Natural killer cell (primary cell): ENCODE data around the gene STAC. TPM values are rescaled to one million over a fixed set of nuclear protein-coding genes. Genes with fewer than 3 reads are reported as not detected.

Experiments
- ATAC-seq, 3 donors: fragments of 150-1000 bp in 2 of 3; fragments of 200-7000 bp in 1 of 3; cut with Tn5 transposase; 1 replicate in 1 of 3; 2 replicates in 2 of 3; pipeline ENCODE4 v1.10.0; 2021; ENCODE audit warnings: mild to moderate bottlenecking in 2 of 3, moderate library complexity in 2 of 3
- DNase-seq, 2 donors: peaks; one replicate each; pipeline versions ENCODE4 v3.0.0 to v3.0.0-alpha.2; 2013 to 2021; ENCODE audit warnings: mixed read lengths in 1 of 2
- H3K27ac ChIP-seq: one replicate; pipeline ENCODE4 v1.5.1; 2013; ENCODE audit warnings: mild to moderate bottlenecking, low read length
- H3K27me3 ChIP-seq: one replicate; pipeline ENCODE4 v1.6.1; 2013; ENCODE audit warnings: low read length; ENCODE audit not compliant: control insufficient read depth, insufficient read depth
- H3K36me3 ChIP-seq: one replicate; pipeline ENCODE4 v1.6.1; 2013; ENCODE audit warnings: low read length; ENCODE audit not compliant: control insufficient read depth, insufficient read depth
- H3K4me1 ChIP-seq: one replicate; pipeline ENCODE4 v1.6.1; 2013; ENCODE audit warnings: low read length; ENCODE audit not compliant: control insufficient read depth, insufficient read depth
- H3K4me3 ChIP-seq: one replicate; pipeline ENCODE4 v1.5.1; 2013; ENCODE audit warnings: low read length
- H3K9me3 ChIP-seq: one replicate; pipeline ENCODE4 v1.6.1; 2013; ENCODE audit warnings: low read length; ENCODE audit not compliant: control insufficient read depth, insufficient read depth
- H3K27ac Mint-ChIP-seq, 2 donors: one replicate each; pipeline ENCODE4 v1.8.0; 2022; ENCODE audit warnings: mild to moderate bottlenecking in 2 of 2, mixed read lengths in 2 of 2, moderate library complexity in 1 of 2
- H3K27me3 Mint-ChIP-seq, 2 donors: one replicate each; pipeline ENCODE4 v1.8.0; 2022; ENCODE audit warnings: low read depth in 2 of 2, mixed read lengths in 2 of 2
- H3K36me3 Mint-ChIP-seq: one replicate; pipeline ENCODE4 v1.8.0; 2022; ENCODE audit warnings: mixed read lengths
- H3K4me1 Mint-ChIP-seq, 2 donors: one replicate each; pipeline ENCODE4 v1.8.0; 2022; ENCODE audit warnings: mixed read lengths in 2 of 2
- H3K4me3 Mint-ChIP-seq: one replicate; pipeline ENCODE4 v1.8.0; 2022; ENCODE audit warnings: mild to moderate bottlenecking, moderate library complexity, mixed read lengths
- H3K9me3 Mint-ChIP-seq, 2 donors: one replicate each; pipeline ENCODE4 v1.8.0; 2022; ENCODE audit warnings: mixed read lengths in 2 of 2
- CTCF ChIP-seq: fragments of 200-600 bp; IDR thresholded peaks from one replicate; pipeline ENCODE4 v1.8.0; 2022; ENCODE audit warnings: antibody characterized with exemption
- WGBS: methylation state at CpG from one replicate; pipeline ENCODE4 v1.1.7; 2013; ENCODE audit warnings: missing lambda C conversion rate; ENCODE audit not compliant: insufficient coverage; 5-methylcytosine and 5-hydroxymethylcytosine counted together
- intact Hi-C: fragments of 100-400 bp; cut with micrococcal nuclease; formaldehyde crosslinking; loops from one replicate; pipeline ENCODE4 v1.14.2; 2022
- total RNA-seq, 4 donors: library from RNA; stranded (reverse); fragments of 120-200 nt in 1 of 4; gene quantifications; one replicate each; pipeline versions ENCODE4 v1.2.3 to v1.2.4, GENCODE V29; 2013 to 2022

Gene STAC
- total RNA-seq, 3 donors from 2014 or later (not counting 1 experiment from before 2014, with no cell fraction given): not detected

- peaks cover 6 to 10% of the 10 kb centered on the region in 2 donors for H3K9me3 Mint-ChIP-seq
- ATAC-seq: no peak
- H3K36me3 Mint-ChIP-seq: peaks cover 8% of the 10 kb centered on the region
- H3K27ac Mint-ChIP-seq: no peak overlapping the region
- intact Hi-C loops: no loop called here
- Histone ChIP-seq H3K36me3 (no peaks in the 10 kb centered on the region), H3K9me3 (peaks cover 10% of the 10 kb centered on the region), H3K4me1 (no peaks in the 10 kb centered on the region), H3K27ac (no peak overlapping the region), H3K4me3 (no peak overlapping the region), H3K27me3 (no peaks in the 10 kb centered on the region)
- 59% methylated on average over 1 of the region's 1 CpG for WGBS
- no peak for TF ChIP-seq CTCF
- H3K4me1 Mint-ChIP-seq: no peaks in the 10 kb centered on the region
- no peak overlapping the region for H3K4me3 Mint-ChIP-seq
- no peaks in the 10 kb centered on the region for H3K27me3 Mint-ChIP-seq
- no peak for DNase-seq
Observed at GRCh38 chr3:36579746-36580145, 199.4 kb downstream of the STAC start.

- Histone ChIP-seq H3K36me3 (no peaks in the 10 kb centered on the region), H3K27ac (no peak overlapping the region), H3K27me3 (no peaks in the 10 kb centered on the region), H3K4me3 (no peak overlapping the region), H3K4me1 (no peaks in the 10 kb centered on the region), H3K9me3 (peaks cover 13% of the 10 kb centered on the region)
- H3K27ac Mint-ChIP-seq: no peak overlapping the region
- H3K4me1 Mint-ChIP-seq: no peaks in the 10 kb centered on the region
- peaks cover 8% of the 10 kb centered on the region for H3K36me3 Mint-ChIP-seq
- no peak overlapping the region for H3K4me3 Mint-ChIP-seq
- peaks cover 7 to 10% of the 10 kb centered on the region in 2 donors for H3K9me3 Mint-ChIP-seq
- intact Hi-C loops: no loop called here
- 68% methylated on average over 2 of the region's 2 CpGs for WGBS
- DNase-seq (no peak), ATAC-seq (no peak)
- no peaks in the 10 kb centered on the region for H3K27me3 Mint-ChIP-seq
- no peak for TF ChIP-seq CTCF
Observed at GRCh38 chr3:36580716-36581115, 200.4 kb downstream of the STAC start.

GRCh38 chr3:36591959-36592358 lies 211.7 kb downstream of the STAC start:
- H3K27ac Mint-ChIP-seq: no peak overlapping the region
- no peaks in the 10 kb centered on the region for H3K4me1 ChIP-seq
- H3K27ac ChIP-seq: no peak overlapping the region
- WGBS: 59% methylated on average over 3 of the region's 3 CpGs
- intact Hi-C loops: no loop called here
- H3K36me3 ChIP-seq: no peaks in the 10 kb centered on the region
- H3K4me1 Mint-ChIP-seq: no peaks in the 10 kb centered on the region
- peaks cover 0 to 3% of the 10 kb centered on the region in 2 donors for H3K27me3 Mint-ChIP-seq
- no peak overlapping the region for H3K4me3 Mint-ChIP-seq
- TF ChIP-seq CTCF: no peak
- ATAC-seq (no peak), DNase-seq (no peak)
- no peaks in the 10 kb centered on the region for H3K36me3 Mint-ChIP-seq
- H3K9me3 Mint-ChIP-seq: peaks cover 3 to 4% of the 10 kb centered on the region in 2 donors
- no peak overlapping the region for H3K4me3 ChIP-seq
- no peaks in the 10 kb centered on the region for H3K9me3 ChIP-seq
- H3K27me3 ChIP-seq: no peaks in the 10 kb centered on the region

- intact Hi-C loops: no loop called here
- Histone ChIP-seq H3K36me3 (no peaks in the 10 kb centered on the region), H3K27me3 (no peaks in the 10 kb centered on the region), H3K9me3 (no peaks in the 10 kb centered on the region), H3K4me3 (no peak overlapping the region), H3K4me1 (no peaks in the 10 kb centered on the region), H3K27ac (no peak overlapping the region)
- no peak for DNase-seq
- ATAC-seq: no peak
- no peak overlapping the region for H3K27ac Mint-ChIP-seq
- H3K9me3 Mint-ChIP-seq: no peaks in the 10 kb centered on the region
- no peaks in the 10 kb centered on the region for H3K4me1 Mint-ChIP-seq
- H3K4me3 Mint-ChIP-seq: no peak overlapping the region
- 81% methylated on average over 1 of the region's 1 CpG for WGBS
- TF ChIP-seq CTCF: no peak
- no peaks in the 10 kb centered on the region for H3K27me3 Mint-ChIP-seq
- no peaks in the 10 kb centered on the region for H3K36me3 Mint-ChIP-seq
Observed at GRCh38 chr3:36595511-36595910, 215.2 kb downstream of the STAC start.
